ENCODE results near the gene CDC7.
"Not testable (repeated sequence)": the region's sequence is repeated elsewhere in the genome, so short reads cannot be mapped to it uniquely, and the experiment has no call there.

The CDC7 gene

DNA sequence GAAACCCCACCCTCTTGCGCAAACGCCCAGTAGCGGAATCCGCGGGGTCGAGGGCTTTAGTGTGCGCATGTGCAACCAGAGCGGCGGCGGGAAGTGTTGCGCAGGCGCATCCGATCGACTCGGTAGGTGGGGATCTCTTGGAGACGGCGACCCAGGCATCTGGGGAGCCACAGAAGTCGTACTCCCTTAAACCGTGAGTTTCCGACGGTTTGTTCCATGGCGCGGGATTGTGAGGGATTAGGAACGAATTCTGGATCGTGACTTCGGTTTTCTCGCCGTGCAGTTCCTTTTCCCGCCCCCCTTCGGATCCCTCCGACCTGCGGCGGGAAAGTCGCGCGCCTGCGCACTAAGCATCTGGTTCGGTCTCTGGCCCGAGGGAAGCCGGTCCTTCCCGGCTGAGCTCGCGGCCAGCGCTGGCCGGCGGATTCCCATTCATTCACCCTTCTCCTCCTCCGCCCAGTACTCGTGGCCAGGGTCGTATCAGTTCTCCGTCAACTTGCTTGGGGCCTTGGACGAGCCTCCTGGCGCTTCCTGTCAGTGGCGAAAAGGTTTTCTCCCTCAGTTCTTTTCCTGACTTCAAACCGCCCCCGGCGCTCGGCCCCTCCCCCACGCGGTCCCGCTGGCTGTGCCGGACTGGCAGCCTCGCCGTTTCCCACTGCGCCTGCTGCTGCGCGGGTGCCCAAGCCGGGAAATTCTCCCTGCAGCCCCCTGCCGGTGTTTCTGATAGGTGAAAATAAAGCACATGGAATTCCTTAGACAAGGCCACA is at the start of gene CDC7:
TSS of gene CDC7 (plus strand) at position 96 of the 767 bp plus-strand sequence. CDS start 866 bp downstream, outside the sequence.
- Mint-ChIP-seq H3K4me1 (peaks cover 10% of the 10 kb centered on the region), H3K36me3 (no peaks in the 10 kb centered on the region), H3K9me3 (no peaks in the 10 kb centered on the region), H3K4me3 (no peak within 1 kb of the TSS), H3K27me3 (no peaks in the 10 kb centered on the region), H3K27ac (no peak within 1 kb of the TSS)
- peak; percentile 85 for ATAC-seq (ENCODE audit: low read depth)
- DNase-seq (ENCODE audit: low spot score in 2 of 2) = peak; percentile 71 to 76

DNA sequence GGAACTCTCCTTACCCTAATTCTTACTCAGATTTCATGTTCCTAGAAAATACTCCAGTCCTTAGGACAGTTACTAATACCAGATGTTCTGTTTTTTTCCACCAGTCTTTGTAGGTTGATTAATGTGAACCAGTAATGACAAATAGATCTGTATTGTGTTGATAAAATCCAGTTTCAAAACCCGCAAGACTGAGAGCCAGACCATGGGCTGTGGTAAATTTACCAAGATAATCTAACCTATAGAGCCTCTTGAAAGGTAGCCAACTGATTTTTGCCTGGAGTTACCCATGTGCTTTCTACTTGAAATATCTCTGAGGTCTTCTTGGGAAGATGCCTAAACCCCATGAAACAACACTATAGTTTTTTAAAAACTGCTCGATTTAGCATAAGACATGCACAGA is 46.5 kb upstream of the CDC7 start:
- no peaks in the 10 kb centered on the region for H3K4me1 Mint-ChIP-seq
- ATAC-seq (ENCODE audit: low read depth) (no peak), DNase-seq (ENCODE audit: low spot score in 2 of 2) (no peak)
- no peaks in the 10 kb centered on the region for H3K9me3 Mint-ChIP-seq
- H3K27ac Mint-ChIP-seq = no peak overlapping the region
- H3K4me3 Mint-ChIP-seq = no peak overlapping the region
- no peaks in the 10 kb centered on the region for H3K36me3 Mint-ChIP-seq
- peaks cover 2% of the 10 kb centered on the region for H3K27me3 Mint-ChIP-seq

DNA sequence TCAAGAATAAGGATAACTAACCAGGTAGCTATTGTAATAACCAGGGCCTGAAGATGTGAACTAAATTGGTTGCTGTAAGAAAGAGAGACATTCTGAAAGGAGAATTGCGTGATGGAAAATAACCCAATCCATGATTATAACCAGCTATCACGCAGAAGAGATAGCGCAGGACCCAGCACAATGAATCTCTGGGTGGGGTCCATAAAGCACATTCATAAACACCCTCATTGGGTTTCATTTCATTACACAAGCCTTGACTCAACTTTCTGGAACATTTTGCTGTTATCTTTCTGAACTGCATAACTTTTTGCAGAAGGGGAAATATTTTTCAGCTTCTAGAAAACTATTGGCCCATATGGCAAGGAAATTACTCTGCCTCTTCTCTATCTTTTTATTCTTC is 45.3 kb upstream of the CDC7 start:
- Mint-ChIP-seq H3K27me3 (peaks cover 2% of the 10 kb centered on the region), H3K27ac (no peak overlapping the region), H3K36me3 (no peaks in the 10 kb centered on the region), H3K9me3 (no peaks in the 10 kb centered on the region), H3K4me3 (no peak overlapping the region), H3K4me1 (no peaks in the 10 kb centered on the region)
- DNase-seq (ENCODE audit: low spot score in 2 of 2) (no peak), ATAC-seq (ENCODE audit: low read depth) (no peak)

DNA sequence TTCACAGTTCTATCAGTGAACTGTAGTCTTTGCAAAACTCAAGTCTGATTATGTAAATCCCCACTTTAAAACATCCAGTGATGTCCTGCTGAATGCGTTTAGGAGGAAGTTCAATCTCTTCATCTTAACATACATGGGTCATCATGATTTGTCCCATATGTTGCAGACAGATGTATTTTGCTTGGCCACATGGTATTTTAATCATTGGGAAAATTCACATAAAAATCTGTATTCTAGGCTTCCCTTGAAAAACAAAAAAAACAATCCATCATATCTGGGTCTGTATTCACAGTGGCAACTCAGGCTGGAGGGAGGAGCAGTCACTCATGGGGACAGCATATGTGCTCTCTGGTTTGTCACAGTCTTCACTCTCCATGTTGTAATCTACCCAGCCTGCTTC is 44.8 kb upstream of the CDC7 start:
- no peaks in the 10 kb centered on the region for H3K36me3 Mint-ChIP-seq
- H3K4me1 Mint-ChIP-seq = no peaks in the 10 kb centered on the region
- no peak overlapping the region for H3K27ac Mint-ChIP-seq
- peaks cover 2% of the 10 kb centered on the region for H3K27me3 Mint-ChIP-seq
- no peak for ATAC-seq (ENCODE audit: low read depth)
- H3K4me3 Mint-ChIP-seq = no peak overlapping the region
- no peak for DNase-seq (ENCODE audit: low spot score in 2 of 2)
- no peaks in the 10 kb centered on the region for H3K9me3 Mint-ChIP-seq

DNA sequence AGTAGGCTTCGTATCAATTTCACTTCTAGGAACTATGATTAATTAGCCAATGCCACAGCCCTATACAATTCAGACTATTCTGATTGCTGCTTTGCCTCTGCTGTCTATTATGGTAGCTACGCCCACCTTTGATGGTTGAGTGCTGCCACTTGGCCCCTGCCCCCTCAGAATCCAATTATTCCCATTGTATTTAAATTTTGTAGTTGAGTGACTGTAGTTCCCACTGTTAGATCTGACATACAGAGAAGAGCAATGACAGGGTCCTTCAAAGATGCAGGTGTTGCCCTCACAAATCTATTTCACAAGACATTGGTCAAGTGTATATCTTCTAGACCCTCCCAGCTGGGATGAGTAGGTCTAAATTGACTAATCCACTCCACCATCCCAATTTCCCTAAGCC is 35.3 kb upstream of the CDC7 start:
- not testable (repeated sequence) for DNase-seq (ENCODE audit: low spot score in 2 of 2)

DNA sequence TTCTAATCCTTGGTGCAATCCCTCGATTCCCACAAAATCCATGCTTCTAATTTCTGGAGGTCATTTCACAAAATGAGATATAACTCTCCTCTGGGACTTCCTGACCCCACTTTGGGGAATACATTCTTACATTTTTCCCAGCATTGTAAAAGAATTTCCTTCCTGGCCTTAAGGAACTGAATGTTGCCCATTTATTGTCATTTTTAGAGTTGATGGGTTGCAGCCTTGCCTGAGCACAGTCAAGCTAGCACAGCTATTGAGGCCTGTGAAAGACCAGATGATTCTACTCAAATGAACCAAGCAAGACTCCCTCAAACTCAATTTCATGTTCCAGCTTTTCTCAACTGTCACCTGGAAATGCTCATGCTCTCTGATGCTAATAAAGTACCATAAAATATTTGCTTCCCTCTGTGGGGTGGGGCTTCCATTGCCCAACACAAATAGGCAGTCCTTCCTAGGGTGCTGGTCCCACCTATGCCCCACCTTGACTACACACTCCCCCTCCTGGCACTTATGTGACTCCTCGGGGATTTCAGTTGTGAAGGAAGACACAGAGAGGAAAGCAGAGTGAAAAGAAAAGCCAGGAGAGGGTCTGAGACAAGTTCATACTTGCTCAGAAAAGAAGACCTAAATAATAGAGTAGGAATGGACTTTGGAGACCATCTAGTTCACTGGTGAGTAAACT is 24.0 kb upstream of the CDC7 start:
- H3K9me3 Mint-ChIP-seq = no peaks in the 10 kb centered on the region
- DNase-seq (ENCODE audit: low spot score in 2 of 2) (no peak), ATAC-seq (ENCODE audit: low read depth) (no peak)
- no peak overlapping the region for H3K27ac Mint-ChIP-seq
- H3K27me3 Mint-ChIP-seq = peaks cover 2% of the 10 kb centered on the region
- H3K36me3 Mint-ChIP-seq = no peaks in the 10 kb centered on the region
- no peaks in the 10 kb centered on the region for H3K4me1 Mint-ChIP-seq
- H3K4me3 Mint-ChIP-seq = no peak overlapping the region

More for the DNA sequence above, 35.3 kb upstream of the CDC7 start:
- not testable (repeated sequence) for H3K27ac Mint-ChIP-seq; H3K36me3 Mint-ChIP-seq; H3K4me1 Mint-ChIP-seq; H3K9me3 Mint-ChIP-seq; ATAC-seq (ENCODE audit: low read depth); H3K27me3 Mint-ChIP-seq; H3K4me3 Mint-ChIP-seq

DNA sequence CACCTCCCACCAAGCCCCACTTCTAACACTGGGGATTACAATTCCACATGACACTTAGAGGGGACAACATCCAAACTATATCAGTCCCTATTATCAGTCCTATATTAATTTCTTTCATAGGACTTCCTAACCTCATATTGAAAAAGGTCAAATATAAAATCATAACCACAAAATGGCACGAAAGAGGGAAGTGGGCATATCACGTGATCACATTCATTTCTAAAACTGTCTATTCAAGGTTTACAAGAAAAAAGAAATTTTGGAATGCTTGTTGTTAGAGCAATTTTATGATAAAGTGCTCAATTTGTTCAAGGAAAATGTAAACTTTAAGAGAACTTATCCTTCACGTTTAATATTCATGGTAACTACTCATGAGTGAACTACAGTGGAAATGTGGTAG is 13.2 kb upstream of the CDC7 start:
- no peaks in the 10 kb centered on the region for H3K27me3 Mint-ChIP-seq
- no peak overlapping the region for H3K27ac Mint-ChIP-seq
- DNase-seq (ENCODE audit: low spot score in 2 of 2) (no peak), ATAC-seq (ENCODE audit: low read depth) (no peak)
- no peak overlapping the region for H3K4me3 Mint-ChIP-seq
- no peaks in the 10 kb centered on the region for H3K4me1 Mint-ChIP-seq
- H3K36me3 Mint-ChIP-seq = no peaks in the 10 kb centered on the region
- peaks cover 4% of the 10 kb centered on the region for H3K9me3 Mint-ChIP-seq

DNA sequence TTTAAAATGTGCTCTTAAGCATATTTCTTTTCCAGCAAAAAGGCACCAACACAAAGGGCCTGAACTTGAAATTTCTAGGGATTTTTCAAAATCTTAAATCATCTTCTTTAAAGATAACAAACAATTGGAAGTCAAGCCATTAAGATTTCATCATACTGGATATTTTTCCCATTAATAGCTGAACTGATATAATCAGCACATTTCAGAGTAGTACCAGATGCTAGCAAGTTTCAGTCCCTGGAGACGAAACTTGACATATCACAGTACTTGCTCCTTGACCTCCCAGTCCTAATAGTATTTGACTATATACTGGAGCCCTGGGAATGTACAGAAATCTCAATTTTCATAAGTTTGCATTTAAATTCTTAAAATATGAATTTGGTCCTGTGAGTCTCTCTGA is 10.2 kb upstream of the CDC7 start:
- DNase-seq (ENCODE audit: low spot score in 2 of 2) = no peak
- Mint-ChIP-seq H3K27me3 (no peaks in the 10 kb centered on the region), H3K27ac (no peak overlapping the region), H3K9me3 (no peaks in the 10 kb centered on the region), H3K4me3 (no peak overlapping the region), H3K4me1 (no peaks in the 10 kb centered on the region), H3K36me3 (no peaks in the 10 kb centered on the region)
- no peak for ATAC-seq (ENCODE audit: low read depth)

DNA sequence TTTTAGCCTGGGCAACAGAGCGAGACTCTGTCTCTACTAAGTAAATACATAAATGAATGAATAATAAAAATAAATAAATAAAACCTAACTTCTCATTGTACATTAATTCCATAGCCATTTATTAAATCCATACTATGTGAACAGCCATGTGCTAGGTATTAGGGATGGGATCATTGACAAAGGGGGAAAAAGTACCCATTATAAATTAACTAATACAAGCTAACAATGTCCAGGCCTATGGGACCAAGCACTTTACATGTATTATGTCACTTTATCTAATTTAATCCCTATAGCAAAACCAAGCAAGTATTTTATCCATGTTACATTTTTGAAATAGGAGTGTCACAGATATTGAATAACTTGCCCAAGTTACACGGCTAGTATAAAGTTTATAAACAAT is 2.6 kb upstream of the CDC7 start:
- DNase-seq (ENCODE audit: low spot score in 2 of 2) (no peak), ATAC-seq (ENCODE audit: low read depth) (no peak)
- Mint-ChIP-seq H3K27me3 (no peaks in the 10 kb centered on the region), H3K9me3 (no peaks in the 10 kb centered on the region), H3K4me1 (peaks cover 5% of the 10 kb centered on the region), H3K27ac (no peak overlapping the region), H3K36me3 (no peaks in the 10 kb centered on the region), H3K4me3 (no peak overlapping the region)

DNA sequence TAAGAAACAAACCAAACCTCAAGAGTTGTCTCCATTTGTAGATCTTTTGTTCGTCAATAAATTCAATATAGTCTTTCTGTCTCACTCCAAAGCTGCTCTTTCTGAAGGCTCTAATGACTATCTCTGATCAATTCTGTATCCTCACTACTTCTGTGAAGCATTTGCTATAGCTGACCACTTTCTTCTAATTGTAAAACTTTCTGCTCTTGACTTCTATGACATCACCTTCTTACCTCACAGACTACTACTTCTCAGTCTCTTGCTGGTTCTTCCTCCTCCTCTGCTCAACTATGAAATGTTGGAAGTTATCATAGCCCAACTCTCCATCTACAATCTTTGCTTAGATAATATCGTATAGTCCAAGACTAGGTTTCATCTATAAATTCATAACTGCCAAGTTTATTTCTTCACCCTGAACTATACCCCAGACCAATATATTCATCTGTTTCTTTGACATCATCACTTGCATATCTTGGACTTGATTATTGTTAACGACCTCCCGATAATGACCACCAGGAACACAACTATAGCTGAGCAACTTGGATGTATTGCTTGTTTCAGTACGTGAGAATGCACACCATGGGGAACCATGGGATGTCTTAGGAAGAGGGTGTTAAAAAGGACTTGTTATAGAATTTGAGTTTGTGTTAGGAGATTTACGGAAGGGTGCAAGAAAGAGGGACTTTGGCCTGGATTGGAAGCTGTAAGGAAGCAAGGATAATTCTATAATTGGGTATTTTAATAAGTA is 2.0 kb upstream of the CDC7 start:
- Mint-ChIP-seq H3K9me3 (no peaks in the 10 kb centered on the region), H3K27ac (no peak overlapping the region), H3K4me3 (no peak overlapping the region), H3K27me3 (no peaks in the 10 kb centered on the region), H3K4me1 (peaks cover 5% of the 10 kb centered on the region), H3K36me3 (no peaks in the 10 kb centered on the region)
- ATAC-seq (ENCODE audit: low read depth) = no peak
- no peak for DNase-seq (ENCODE audit: low spot score in 2 of 2)

DNA sequence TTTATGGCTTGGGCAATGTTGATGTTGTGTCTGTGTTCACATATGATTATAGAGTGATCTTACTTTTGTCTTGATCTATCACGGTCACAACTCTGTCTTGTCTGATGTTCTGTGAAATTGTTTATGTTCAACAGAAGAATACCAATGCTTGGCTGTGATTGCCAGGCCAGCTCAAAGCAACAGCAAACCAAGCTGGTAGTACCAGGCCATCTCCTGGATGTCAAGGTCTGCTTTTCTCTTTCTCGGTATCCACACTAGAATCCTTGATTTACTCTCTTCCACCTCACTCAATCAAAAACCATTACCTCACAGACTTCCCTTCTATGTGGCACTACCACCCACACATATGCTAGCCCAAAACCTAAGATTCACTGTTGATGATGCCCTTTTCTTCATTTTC is 1.3 kb upstream of the CDC7 start:
- Mint-ChIP-seq H3K4me3 (no peak overlapping the region), H3K27me3 (no peaks in the 10 kb centered on the region), H3K36me3 (no peaks in the 10 kb centered on the region), H3K4me1 (peaks cover 5% of the 10 kb centered on the region), H3K9me3 (no peaks in the 10 kb centered on the region), H3K27ac (no peak overlapping the region)
- DNase-seq (ENCODE audit: low spot score in 2 of 2) = no peak
- no peak for ATAC-seq (ENCODE audit: low read depth)

DNA sequence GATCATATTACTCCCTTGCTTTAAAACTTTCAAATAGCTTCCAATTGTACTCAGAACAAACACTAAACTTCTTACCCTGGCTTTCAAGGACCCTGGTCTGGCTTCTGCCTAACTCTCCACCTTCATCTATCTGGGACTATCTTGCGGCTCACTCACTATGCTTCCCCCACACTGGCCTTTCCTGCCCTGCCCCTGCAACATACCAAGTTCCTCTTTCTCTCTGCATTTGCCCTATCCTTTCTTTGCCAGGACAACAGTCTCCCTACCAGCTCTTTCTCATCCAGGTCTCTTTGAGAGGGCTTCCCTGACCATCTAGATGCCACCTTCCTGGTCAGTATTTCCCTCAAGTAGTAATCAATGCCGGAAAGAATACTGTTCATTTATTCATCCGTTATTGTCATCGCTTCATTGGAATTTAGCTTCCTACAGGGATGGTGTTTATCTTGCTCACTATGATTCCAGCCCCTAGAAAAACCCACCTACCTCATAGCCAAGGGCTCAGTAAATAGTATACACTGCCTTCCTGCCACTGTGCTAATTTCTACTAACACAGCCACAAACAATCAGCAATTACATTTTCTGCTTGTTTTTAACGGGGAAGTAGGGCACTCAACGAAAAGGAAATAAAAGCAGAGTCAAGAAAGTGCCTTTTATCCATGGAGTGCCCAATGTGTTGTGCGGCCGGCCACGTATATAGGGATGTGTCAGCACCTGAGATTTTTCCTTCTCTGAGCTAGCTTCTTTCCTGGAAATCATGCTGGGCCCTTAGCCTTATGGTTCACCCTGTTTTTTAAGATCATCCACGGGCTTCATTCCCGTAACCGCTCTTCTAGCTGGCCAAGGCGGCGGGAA is 521 bp upstream of the CDC7 start:
- H3K27me3 Mint-ChIP-seq = no peaks in the 10 kb centered on the region
- peaks cover 10% of the 10 kb centered on the region for H3K4me1 Mint-ChIP-seq
- no peaks in the 10 kb centered on the region for H3K36me3 Mint-ChIP-seq
- H3K9me3 Mint-ChIP-seq = no peaks in the 10 kb centered on the region
- peak; percentile 6 for ATAC-seq (ENCODE audit: low read depth)
- H3K4me3 Mint-ChIP-seq = no peak overlapping the region
- no peak for DNase-seq (ENCODE audit: low spot score in 2 of 2)
- no peak overlapping the region for H3K27ac Mint-ChIP-seq

DNA sequence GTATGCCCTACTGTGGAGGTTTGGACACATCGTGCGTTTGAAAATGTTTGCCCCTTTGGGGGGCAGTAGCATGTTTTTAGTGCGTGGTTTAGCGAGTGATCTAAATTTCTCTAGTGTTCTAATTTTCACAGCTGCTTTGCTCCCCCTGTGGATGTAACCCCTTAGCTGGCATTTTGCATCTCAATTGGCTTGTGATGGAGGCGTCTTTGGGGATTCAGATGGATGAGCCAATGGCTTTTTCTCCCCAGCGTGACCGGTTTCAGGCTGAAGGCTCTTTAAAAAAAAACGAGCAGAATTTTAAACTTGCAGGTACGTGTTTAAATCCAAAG is 836 bp downstream of the CDC7 start:
- Mint-ChIP-seq H3K27me3 (no peaks in the 10 kb centered on the region), H3K27ac (no peak overlapping the region), H3K36me3 (no peaks in the 10 kb centered on the region), H3K9me3 (no peaks in the 10 kb centered on the region), H3K4me1 (peaks cover 10% of the 10 kb centered on the region), H3K4me3 (no peak overlapping the region)
- ATAC-seq (ENCODE audit: low read depth) = no peak
- no peak for DNase-seq (ENCODE audit: low spot score in 2 of 2)
